ENCODE measurements around the gene IL22RA2.

Gene IL22RA2

DNA sequence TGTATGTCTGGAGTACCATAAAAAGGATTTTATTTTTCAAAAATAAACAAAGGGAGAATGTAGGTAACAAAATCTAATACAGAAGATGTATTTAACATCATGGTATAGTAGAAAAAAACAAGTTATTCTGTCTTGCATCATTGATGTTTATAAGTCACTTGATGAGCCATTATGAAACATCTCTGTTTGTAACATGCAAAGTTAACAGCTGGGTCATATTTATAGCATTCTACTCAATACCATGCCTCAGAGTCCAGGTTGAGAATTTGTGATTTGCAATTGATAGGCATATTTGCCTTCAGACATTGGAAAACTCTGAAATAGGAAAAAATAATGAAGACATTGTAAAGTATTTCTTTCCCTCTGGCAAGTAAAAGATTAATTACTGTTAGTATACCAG, 76.4 kb downstream of the IL22RA2 start:
- no peak for DNase-seq (ENCODE audit: low spot score)
- no peak for FAIRE-seq

DNA sequence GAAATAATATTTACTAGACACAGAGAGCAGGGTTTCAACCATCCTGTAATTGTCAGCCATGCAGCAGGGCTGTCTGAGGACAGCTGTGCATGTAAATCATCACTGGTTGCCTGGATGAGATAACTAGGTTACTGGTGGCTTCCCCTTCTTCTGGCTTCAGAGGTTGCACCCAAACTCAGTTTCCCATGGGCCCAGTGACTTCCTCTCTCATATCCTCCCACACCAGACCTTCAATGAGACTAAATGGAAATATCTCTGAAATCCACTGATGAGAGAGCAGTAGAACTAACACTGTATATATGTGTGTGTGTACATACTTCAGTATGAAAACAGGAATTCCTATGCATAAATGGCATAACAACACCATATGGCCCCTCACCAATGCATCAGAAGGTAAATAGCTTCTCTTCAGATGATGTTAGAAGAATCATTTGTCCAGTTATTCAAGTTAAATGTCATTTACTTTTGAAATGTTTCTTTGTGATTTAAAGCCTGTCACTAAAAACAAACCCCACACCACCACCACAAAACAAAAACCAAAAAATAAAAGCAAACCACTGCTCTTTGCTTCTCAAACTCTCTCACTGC, 77.7 kb downstream of the IL22RA2 start:
- DNase-seq (ENCODE audit: low spot score) (no peak), FAIRE-seq (no peak)

DNA sequence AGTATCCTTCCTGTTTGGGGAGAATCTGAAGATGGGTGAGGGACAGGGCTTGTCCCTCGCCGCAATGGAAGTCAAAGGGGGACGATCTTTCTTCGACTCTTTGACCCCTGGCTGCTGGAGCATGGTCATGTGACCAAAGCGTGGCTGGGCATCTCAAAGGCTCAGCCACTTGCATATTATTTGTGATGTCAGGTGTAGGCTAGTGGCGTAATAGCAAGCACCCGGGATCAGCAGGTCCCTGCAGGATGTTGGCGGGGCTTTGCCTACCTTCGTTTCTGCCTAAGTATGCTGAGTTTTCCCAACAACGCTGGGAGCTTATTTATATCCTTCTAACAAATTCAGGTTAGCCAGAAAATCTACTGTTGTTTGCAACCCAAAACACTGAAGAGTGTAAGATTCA, 78.4 kb downstream of the IL22RA2 start:
- no peak for FAIRE-seq

DNA sequence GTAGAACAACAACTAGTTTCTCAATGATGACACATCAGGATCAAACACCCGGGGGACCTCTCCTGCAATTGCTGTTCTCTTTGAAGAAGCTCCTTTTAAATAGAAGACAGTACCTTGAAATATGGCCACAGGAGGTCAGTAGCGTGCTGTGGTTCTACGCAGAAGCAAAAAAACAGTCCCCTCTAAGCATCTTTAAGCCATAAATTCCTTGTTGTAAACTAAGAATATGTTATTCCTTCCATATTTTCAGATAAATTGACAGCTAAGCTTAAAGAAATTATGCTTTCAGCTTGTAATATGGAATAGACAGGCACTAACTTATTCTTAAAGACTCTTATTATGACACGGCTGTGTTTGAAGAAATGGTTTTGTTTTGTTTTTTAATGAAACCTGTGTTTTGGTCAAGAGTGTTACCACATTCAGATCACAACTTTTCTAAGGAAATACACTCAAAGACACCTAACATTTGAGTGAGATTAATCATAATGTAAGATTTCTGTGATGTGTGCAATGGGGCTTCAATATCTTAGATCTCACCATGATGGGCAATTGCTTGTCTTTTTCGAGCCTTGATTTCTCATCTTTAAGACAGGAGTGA, 78.9 kb downstream of the IL22RA2 start:
- FAIRE-seq (peak; percentile 8), DNase-seq (ENCODE audit: low spot score) (peak; percentile 46)

More for the DNA sequence above, 78.4 kb downstream of the IL22RA2 start:
- DNase-seq (ENCODE audit: low spot score) = no peak

All from RCC 7860 (cell line).